Measurements from ENCODE around the gene OCSTAMP.

OCSTAMP gene

GRCh38 chr20:46583411-46584214 is 33.2 kb upstream of the OCSTAMP start:
- H3K4me3 ChIP-seq (ENCODE audit: low read depth, low read length), result peak overlapping the region; percentile 17; the same call in 1 of the 2 replicates
- peak overlapping the region; percentile 32 for H3K9ac ChIP-seq (ENCODE audit: low read length)
- H3K4me1 ChIP-seq (ENCODE audit: control insufficient read depth, insufficient read depth, low read length), result peaks cover 23% of the 10 kb centered on the region
- H3K27me3 ChIP-seq (ENCODE audit: control insufficient read depth, insufficient read depth, low read length), result no peaks in the 10 kb centered on the region
- H3K27ac ChIP-seq (ENCODE audit: low read depth, low read length), result peak overlapping the region; percentile 64; the same call in 1 of the 2 replicates
- no peaks in the 10 kb centered on the region for H3K36me3 ChIP-seq (ENCODE audit: control insufficient read depth, insufficient read depth, low read length)
- H3K9me3 ChIP-seq (ENCODE audit: control insufficient read depth, insufficient read depth, low read depth, low read length), result peaks cover 4% of the 10 kb centered on the region; the same call in 1 of the 2 replicates

GRCh38 chr20:46582648-46583047 is 32.2 kb upstream of the OCSTAMP start:
- Histone ChIP-seq H3K4me1 (ENCODE audit: control insufficient read depth, insufficient read depth, low read length) (peaks cover 23% of the 10 kb centered on the region), H3K4me3 (ENCODE audit: low read depth, low read length) (no peak overlapping the region), H3K9ac (ENCODE audit: low read length) (no peak overlapping the region), H3K9me3 (ENCODE audit: control insufficient read depth, insufficient read depth, low read depth, low read length) (peaks cover 4% of the 10 kb centered on the region; the same call in 1 of the 2 replicates), H3K36me3 (ENCODE audit: control insufficient read depth, insufficient read depth, low read length) (no peaks in the 10 kb centered on the region), H3K27ac (ENCODE audit: low read depth, low read length) (no peak overlapping the region; the same call in 1 of the 2 replicates), H3K27me3 (ENCODE audit: control insufficient read depth, insufficient read depth, low read length) (no peaks in the 10 kb centered on the region)

- Histone ChIP-seq H3K27me3 (ENCODE audit: control insufficient read depth, insufficient read depth, low read length) (no peaks in the 10 kb centered on the region), H3K4me1 (ENCODE audit: control insufficient read depth, insufficient read depth, low read length) (peaks cover 23% of the 10 kb centered on the region), H3K36me3 (ENCODE audit: control insufficient read depth, insufficient read depth, low read length) (no peaks in the 10 kb centered on the region), H3K27ac (ENCODE audit: low read depth, low read length) (no peak overlapping the region), H3K9ac (ENCODE audit: low read length) (no peak overlapping the region), H3K9me3 (ENCODE audit: control insufficient read depth, insufficient read depth, low read depth, low read length) (peaks cover 4% of the 10 kb centered on the region; the same call in 1 of the 2 replicates), H3K4me3 (ENCODE audit: low read depth, low read length) (no peak overlapping the region)
These were observed 30.9 kb upstream of the OCSTAMP start for GRCh38 chr20:46581391-46581790.

GRCh38 chr20:46580613-46581205 is 30.3 kb upstream of the OCSTAMP start:
- H3K27ac ChIP-seq (ENCODE audit: low read depth, low read length), result no peak overlapping the region
- no peaks in the 10 kb centered on the region for H3K36me3 ChIP-seq (ENCODE audit: control insufficient read depth, insufficient read depth, low read length)
- peaks cover 4% of the 10 kb centered on the region; the same call in 1 of the 2 replicates for H3K9me3 ChIP-seq (ENCODE audit: control insufficient read depth, insufficient read depth, low read depth, low read length)
- H3K4me1 ChIP-seq (ENCODE audit: control insufficient read depth, insufficient read depth, low read length), result peaks cover 28% of the 10 kb centered on the region
- H3K27me3 ChIP-seq (ENCODE audit: control insufficient read depth, insufficient read depth, low read length), result no peaks in the 10 kb centered on the region
- no peak overlapping the region for H3K4me3 ChIP-seq (ENCODE audit: low read depth, low read length)
- no peak overlapping the region for H3K9ac ChIP-seq (ENCODE audit: low read length)

GRCh38 chr20:46578745-46579144 is 28.3 kb upstream of the OCSTAMP start:
- no peaks in the 10 kb centered on the region for H3K27me3 ChIP-seq (ENCODE audit: control insufficient read depth, insufficient read depth, low read length)
- H3K4me1 ChIP-seq (ENCODE audit: control insufficient read depth, insufficient read depth, low read length), result peaks cover 16% of the 10 kb centered on the region
- no peaks in the 10 kb centered on the region for H3K36me3 ChIP-seq (ENCODE audit: control insufficient read depth, insufficient read depth, low read length)
- no peak overlapping the region for H3K4me3 ChIP-seq (ENCODE audit: low read depth, low read length)
- no peak overlapping the region for H3K9ac ChIP-seq (ENCODE audit: low read length)
- no peak overlapping the region for H3K27ac ChIP-seq (ENCODE audit: low read depth, low read length)
- peaks cover 4% of the 10 kb centered on the region; the same call in 1 of the 2 replicates for H3K9me3 ChIP-seq (ENCODE audit: control insufficient read depth, insufficient read depth, low read depth, low read length)

GRCh38 chr20:46576774-46577395 is 26.4 kb upstream of the OCSTAMP start:
- Histone ChIP-seq H3K27ac (ENCODE audit: low read depth, low read length) (no peak overlapping the region), H3K9ac (ENCODE audit: low read length) (no peak overlapping the region), H3K9me3 (ENCODE audit: control insufficient read depth, insufficient read depth, low read depth, low read length) (peaks cover 4% of the 10 kb centered on the region; the same call in 1 of the 2 replicates), H3K4me1 (ENCODE audit: control insufficient read depth, insufficient read depth, low read length) (peaks cover 5% of the 10 kb centered on the region; the same call in 1 of the 2 replicates), H3K36me3 (ENCODE audit: control insufficient read depth, insufficient read depth, low read length) (no peaks in the 10 kb centered on the region), H3K27me3 (ENCODE audit: control insufficient read depth, insufficient read depth, low read length) (no peaks in the 10 kb centered on the region), H3K4me3 (ENCODE audit: low read depth, low read length) (no peak overlapping the region)

GRCh38 chr20:46575937-46576461 is 25.5 kb upstream of the OCSTAMP start:
- no peak overlapping the region for H3K4me3 ChIP-seq (ENCODE audit: low read depth, low read length)
- no peak overlapping the region for H3K9ac ChIP-seq (ENCODE audit: low read length)
- no peak overlapping the region for H3K27ac ChIP-seq (ENCODE audit: low read depth, low read length)
- peaks cover 2% of the 10 kb centered on the region; the same call in 1 of the 2 replicates for H3K9me3 ChIP-seq (ENCODE audit: control insufficient read depth, insufficient read depth, low read depth, low read length)
- H3K27me3 ChIP-seq (ENCODE audit: control insufficient read depth, insufficient read depth, low read length), result no peaks in the 10 kb centered on the region
- peaks cover 5% of the 10 kb centered on the region; the same call in 1 of the 2 replicates for H3K4me1 ChIP-seq (ENCODE audit: control insufficient read depth, insufficient read depth, low read length)
- H3K36me3 ChIP-seq (ENCODE audit: control insufficient read depth, insufficient read depth, low read length), result no peaks in the 10 kb centered on the region

- Histone ChIP-seq H3K27me3 (ENCODE audit: control insufficient read depth, insufficient read depth, low read length) (no peaks in the 10 kb centered on the region), H3K36me3 (ENCODE audit: control insufficient read depth, insufficient read depth, low read length) (no peaks in the 10 kb centered on the region), H3K27ac (ENCODE audit: low read depth, low read length) (no peak overlapping the region)
These were observed 24.9 kb upstream of the OCSTAMP start for GRCh38 chr20:46575394-46575793.

GRCh38 chr20:46573788-46574584 is 23.5 kb upstream of the OCSTAMP start:
- H3K9ac ChIP-seq (ENCODE audit: low read length), result no peak overlapping the region
- H3K4me1 ChIP-seq (ENCODE audit: control insufficient read depth, insufficient read depth, low read length), result peaks cover 5% of the 10 kb centered on the region; the same call in 1 of the 2 replicates
- H3K9me3 ChIP-seq (ENCODE audit: control insufficient read depth, insufficient read depth, low read depth, low read length), result no peaks in the 10 kb centered on the region
- H3K36me3 ChIP-seq (ENCODE audit: control insufficient read depth, insufficient read depth, low read length), result no peaks in the 10 kb centered on the region
- H3K27me3 ChIP-seq (ENCODE audit: control insufficient read depth, insufficient read depth, low read length), result no peaks in the 10 kb centered on the region
- no peak overlapping the region for H3K4me3 ChIP-seq (ENCODE audit: low read depth, low read length)
- no peak overlapping the region for H3K27ac ChIP-seq (ENCODE audit: low read depth, low read length)

More at GRCh38 chr20:46575394-46575793, 24.9 kb upstream of the OCSTAMP start:
- Histone ChIP-seq H3K9ac (ENCODE audit: low read length) (no peak overlapping the region), H3K9me3 (ENCODE audit: control insufficient read depth, insufficient read depth, low read depth, low read length) (no peaks in the 10 kb centered on the region), H3K4me1 (ENCODE audit: control insufficient read depth, insufficient read depth, low read length) (peaks cover 5% of the 10 kb centered on the region; the same call in 1 of the 2 replicates), H3K4me3 (ENCODE audit: low read depth, low read length) (no peak overlapping the region)

- no peak overlapping the region for H3K27ac ChIP-seq (ENCODE audit: low read depth, low read length)
- H3K4me3 ChIP-seq (ENCODE audit: low read depth, low read length), result no peak overlapping the region
- no peak overlapping the region for H3K9ac ChIP-seq (ENCODE audit: low read length)
- no peaks in the 10 kb centered on the region for H3K9me3 ChIP-seq (ENCODE audit: control insufficient read depth, insufficient read depth, low read depth, low read length)
- H3K4me1 ChIP-seq (ENCODE audit: control insufficient read depth, insufficient read depth, low read length), result peaks cover 5% of the 10 kb centered on the region; the same call in 1 of the 2 replicates
- H3K36me3 ChIP-seq (ENCODE audit: control insufficient read depth, insufficient read depth, low read length), result no peaks in the 10 kb centered on the region
- H3K27me3 ChIP-seq (ENCODE audit: control insufficient read depth, insufficient read depth, low read length), result no peaks in the 10 kb centered on the region
These were observed 22.8 kb upstream of the OCSTAMP start for GRCh38 chr20:46573234-46573633.

All from HUES6 (cell line).